Stimulated activated memory B cell treated with anti-CD40 and anti-IgM and Interleukin-4, amounts not matched to agents 10 μg/mL and 1 μg/mL and 100 μg/mL, for 72 hours (primary cell): Measurements from ENCODE around the gene NID2.

ENCODE experiments used
- ATAC-seq: fragments of 150-1000 bp; cut with Tn5 transposase; 2 replicates; pipeline ENCODE4 v1.10.0; 2021
- H3K27ac Mint-ChIP-seq: one replicate; pipeline ENCODE4 v1.8.0; 2022; ENCODE audit warnings: mild to moderate bottlenecking, mixed read lengths
- H3K27me3 Mint-ChIP-seq: one replicate; pipeline ENCODE4 v1.8.0; 2022; ENCODE audit warnings: mixed read lengths
- H3K36me3 Mint-ChIP-seq: one replicate; pipeline ENCODE4 v1.8.0; 2022; ENCODE audit warnings: mixed read lengths
- H3K4me1 Mint-ChIP-seq: one replicate; pipeline ENCODE4 v1.8.0; 2022; ENCODE audit warnings: mixed read lengths
- H3K4me3 Mint-ChIP-seq: one replicate; pipeline ENCODE4 v1.8.0; 2022; ENCODE audit warnings: mild to moderate bottlenecking, moderate library complexity, mixed read lengths
- H3K9me3 Mint-ChIP-seq: one replicate; pipeline ENCODE4 v1.8.0; 2022; ENCODE audit warnings: mixed read lengths

Gene NID2

GRCh38 chr14:52068615-52069306, at the start of gene NID2:
TSS of gene NID2 (minus strand) at chr14:52069059. CDS start at chr14:52068994, 65 bp downstream.
- Mint-ChIP-seq H3K9me3 (peaks cover under 1% of the 10 kb centered on the region), H3K36me3 (no peaks in the 10 kb centered on the region), H3K4me3 (peak within 1 kb of the TSS; percentile 38), H3K27me3 (peaks cover 67% of the 10 kb centered on the region), H3K27ac (no peak within 1 kb of the TSS), H3K4me1 (peaks cover 20% of the 10 kb centered on the region)
- peak; percentile 61 for ATAC-seq

- no peaks in the 10 kb centered on the region for H3K36me3 Mint-ChIP-seq
- H3K27ac Mint-ChIP-seq: no peak overlapping the region
- no peaks in the 10 kb centered on the region for H3K9me3 Mint-ChIP-seq
- H3K27me3 Mint-ChIP-seq: peaks cover 18% of the 10 kb centered on the region
- no peak overlapping the region for H3K4me3 Mint-ChIP-seq
- ATAC-seq: no peak
- no peaks in the 10 kb centered on the region for H3K4me1 Mint-ChIP-seq
Measured at GRCh38 chr14:52117111-52117832, 48.4 kb upstream of the NID2 start.

GRCh38 chr14:52115286-52115685, 46.4 kb upstream of the NID2 start:
- Mint-ChIP-seq H3K9me3 (no peaks in the 10 kb centered on the region), H3K36me3 (no peaks in the 10 kb centered on the region)
- ATAC-seq: peak; percentile 51

GRCh38 chr14:52112336-52113018, 43.6 kb upstream of the NID2 start:
- no peak for ATAC-seq
- no peak overlapping the region for H3K4me3 Mint-ChIP-seq
- H3K4me1 Mint-ChIP-seq: no peaks in the 10 kb centered on the region
- no peaks in the 10 kb centered on the region for H3K9me3 Mint-ChIP-seq
- H3K27me3 Mint-ChIP-seq: peaks cover 9% of the 10 kb centered on the region
- H3K27ac Mint-ChIP-seq: no peak overlapping the region
- no peaks in the 10 kb centered on the region for H3K36me3 Mint-ChIP-seq

More at GRCh38 chr14:52115286-52115685, 46.4 kb upstream of the NID2 start:
- Mint-ChIP-seq H3K27ac (no peak overlapping the region), H3K4me3 (no peak overlapping the region), H3K4me1 (no peaks in the 10 kb centered on the region), H3K27me3 (peaks cover 18% of the 10 kb centered on the region)

- H3K9me3 Mint-ChIP-seq: no peaks in the 10 kb centered on the region
- H3K4me3 Mint-ChIP-seq: no peak overlapping the region
- H3K27me3 Mint-ChIP-seq: peaks cover 13% of the 10 kb centered on the region
- no peaks in the 10 kb centered on the region for H3K4me1 Mint-ChIP-seq
- H3K27ac Mint-ChIP-seq: no peak overlapping the region
- H3K36me3 Mint-ChIP-seq: no peaks in the 10 kb centered on the region
- ATAC-seq: no peak
Measured at GRCh38 chr14:52111583-52111982, 42.7 kb upstream of the NID2 start.

GRCh38 chr14:52110441-52111086, 41.7 kb upstream of the NID2 start:
- ATAC-seq: no peak
- peaks cover 19% of the 10 kb centered on the region for H3K27me3 Mint-ChIP-seq

GRCh38 chr14:52108823-52109222, 40.0 kb upstream of the NID2 start:
- Mint-ChIP-seq H3K36me3 (no peaks in the 10 kb centered on the region), H3K4me3 (no peak overlapping the region), H3K9me3 (no peaks in the 10 kb centered on the region), H3K4me1 (no peaks in the 10 kb centered on the region), H3K27ac (no peak overlapping the region), H3K27me3 (peaks cover 19% of the 10 kb centered on the region)
- no peak for ATAC-seq

More at GRCh38 chr14:52110441-52111086, 41.7 kb upstream of the NID2 start:
- no peaks in the 10 kb centered on the region for H3K9me3 Mint-ChIP-seq
- H3K27ac Mint-ChIP-seq: no peak overlapping the region
- no peak overlapping the region for H3K4me3 Mint-ChIP-seq
- no peaks in the 10 kb centered on the region for H3K36me3 Mint-ChIP-seq
- H3K4me1 Mint-ChIP-seq: no peaks in the 10 kb centered on the region

- Mint-ChIP-seq H3K36me3 (no peaks in the 10 kb centered on the region), H3K4me1 (no peaks in the 10 kb centered on the region), H3K27ac (no peak overlapping the region), H3K9me3 (no peaks in the 10 kb centered on the region), H3K27me3 (peaks cover 10% of the 10 kb centered on the region), H3K4me3 (no peak overlapping the region)
- no peak for ATAC-seq
Measured at GRCh38 chr14:52106840-52107239, 38.0 kb upstream of the NID2 start.

GRCh38 chr14:52103416-52103815, 34.6 kb upstream of the NID2 start:
- no peaks in the 10 kb centered on the region for H3K36me3 Mint-ChIP-seq
- no peak overlapping the region for H3K27ac Mint-ChIP-seq
- no peak overlapping the region for H3K4me3 Mint-ChIP-seq
- H3K4me1 Mint-ChIP-seq: no peaks in the 10 kb centered on the region
- no peaks in the 10 kb centered on the region for H3K9me3 Mint-ChIP-seq
- ATAC-seq: no peak
- H3K27me3 Mint-ChIP-seq: peaks cover 10% of the 10 kb centered on the region

- no peak overlapping the region for H3K4me3 Mint-ChIP-seq
- H3K4me1 Mint-ChIP-seq: no peaks in the 10 kb centered on the region
- no peaks in the 10 kb centered on the region for H3K9me3 Mint-ChIP-seq
- no peak overlapping the region for H3K27ac Mint-ChIP-seq
- H3K36me3 Mint-ChIP-seq: no peaks in the 10 kb centered on the region
- peaks cover 4% of the 10 kb centered on the region for H3K27me3 Mint-ChIP-seq
- no peak for ATAC-seq
Measured at GRCh38 chr14:52095794-52096193, 26.9 kb upstream of the NID2 start.

- Mint-ChIP-seq H3K27me3 (peaks cover 8% of the 10 kb centered on the region), H3K4me3 (no peak overlapping the region), H3K4me1 (no peaks in the 10 kb centered on the region), H3K27ac (no peak overlapping the region), H3K9me3 (no peaks in the 10 kb centered on the region), H3K36me3 (no peaks in the 10 kb centered on the region)
- ATAC-seq: no peak
Measured at GRCh38 chr14:52095336-52095735, 26.5 kb upstream of the NID2 start.

- Mint-ChIP-seq H3K4me3 (no peak overlapping the region), H3K36me3 (no peaks in the 10 kb centered on the region), H3K27ac (no peak overlapping the region), H3K9me3 (no peaks in the 10 kb centered on the region), H3K4me1 (no peaks in the 10 kb centered on the region), H3K27me3 (peaks cover 15% of the 10 kb centered on the region)
- no peak for ATAC-seq
Measured at GRCh38 chr14:52094546-52095271, 25.9 kb upstream of the NID2 start.

GRCh38 chr14:52091928-52092327, 23.1 kb upstream of the NID2 start:
- Mint-ChIP-seq H3K27me3 (peaks cover 27% of the 10 kb centered on the region), H3K27ac (no peak overlapping the region), H3K4me3 (no peak overlapping the region), H3K9me3 (no peaks in the 10 kb centered on the region), H3K36me3 (no peaks in the 10 kb centered on the region), H3K4me1 (no peaks in the 10 kb centered on the region)
- ATAC-seq: no peak

GRCh38 chr14:52090936-52091335, 22.1 kb upstream of the NID2 start:
- peaks cover 27% of the 10 kb centered on the region for H3K27me3 Mint-ChIP-seq
- H3K4me1 Mint-ChIP-seq: no peaks in the 10 kb centered on the region

GRCh38 chr14:52089218-52089617, 20.4 kb upstream of the NID2 start:
- Mint-ChIP-seq H3K36me3 (no peaks in the 10 kb centered on the region), H3K4me3 (no peak overlapping the region), H3K27me3 (peaks cover 27% of the 10 kb centered on the region), H3K4me1 (no peaks in the 10 kb centered on the region), H3K27ac (no peak overlapping the region), H3K9me3 (peaks cover 4% of the 10 kb centered on the region)
- ATAC-seq: no peak

More at GRCh38 chr14:52090936-52091335, 22.1 kb upstream of the NID2 start:
- no peak for ATAC-seq
- H3K36me3 Mint-ChIP-seq: no peaks in the 10 kb centered on the region
- H3K9me3 Mint-ChIP-seq: no peaks in the 10 kb centered on the region
- H3K27ac Mint-ChIP-seq: no peak overlapping the region
- no peak overlapping the region for H3K4me3 Mint-ChIP-seq
